ENCODE measurements around the gene ARRDC4.

GRCh38 chr15:98001663-98002194, 41.2 kb downstream of the ARRDC4 start:
- TF ChIP-seq TAF1 (IDR thresholded peaks at IDR 0.05; ENCODE audit: borderline replicate concordance, insufficient read depth, low read length) (no peak), REST (IDR thresholded peaks at IDR 0.05; ENCODE audit: insufficient read depth in 1 of 2, low read depth in 2 of 2, low read length in 2 of 2) (no peak), POLR2AphosphoS5 (IDR thresholded peaks at IDR 0.05; ENCODE audit: low read depth, low read length) (no peak)

Data from PFSK-1 (cell line).